CD8-positive, alpha-beta memory T cell (primary cell): ENCODE data around the gene AKR1B1. TPM values are rescaled to one million over a fixed set of nuclear protein-coding genes. Genes with fewer than 3 reads are reported as not detected.
A peak's percentile ranks its signal among the peaks of the same experiment; 100 is the strongest.

Experiments used
- CTCF ChIA-PET: fragments of 350-600 bp; sonication (Branson Sonifier 250); formaldehyde crosslinking; loops from one replicate; lab custom pipeline; 2021; ENCODE audit warnings: antibody characterized with exemption; lab: Charles Lee
- POLR2A ChIA-PET: fragments of 350-600 bp; sonication (Branson Sonifier 250); formaldehyde crosslinking; loops from one replicate; lab custom pipeline; 2021; ENCODE audit warnings: antibody characterized with exemption; lab: Charles Lee
- DNase-seq, 5 donors: peaks; one replicate each; pipeline versions ENCODE4 v3.0.0 to v3.0.0-alpha.2; 2020 to 2022; ENCODE audit warnings: mixed read lengths in 1 of 5
- H3K27ac ChIP-seq: one replicate; pipeline ENCODE4 v1.7.0; 2013; ENCODE audit warnings: low read depth, mild to moderate bottlenecking, low read length, moderate library complexity
- H3K27me3 ChIP-seq: 2 replicates; pipeline ENCODE4 v1.7.0; 2013; ENCODE audit warnings: low read length, mild to moderate bottlenecking; ENCODE audit not compliant: insufficient read depth, poor library complexity, severe bottlenecking
- H3K36me3 ChIP-seq: 2 replicates; pipeline ENCODE4 v1.7.0; 2013; ENCODE audit warnings: mild to moderate bottlenecking, low read length, moderate library complexity; ENCODE audit not compliant: insufficient read depth
- H3K4me1 ChIP-seq: 2 replicates; pipeline ENCODE4 v1.7.0; 2013; ENCODE audit warnings: mild to moderate bottlenecking, low read length, moderate library complexity; ENCODE audit not compliant: insufficient read depth
- H3K4me3 ChIP-seq: 2 replicates; pipeline ENCODE4 v1.7.0; 2013; ENCODE audit warnings: mild to moderate bottlenecking, low read length
- H3K9me3 ChIP-seq: 2 replicates; pipeline ENCODE4 v1.7.0; 2013; ENCODE audit warnings: mild to moderate bottlenecking, low read length
- H3K27ac Mint-ChIP-seq, 8 donors: one replicate each; pipeline ENCODE4 v1.8.0; 2020 to 2021; ENCODE audit warnings: mixed read lengths in 8 of 8, mild to moderate bottlenecking in 6 of 8, inconsistent platforms in 3 of 8, moderate library complexity in 3 of 8
- H3K27me3 Mint-ChIP-seq, 2 donors: one replicate each; pipeline ENCODE4 v1.8.0; 2020 to 2021; ENCODE audit warnings: mixed read lengths in 2 of 2, mild to moderate bottlenecking in 1 of 2, moderate library complexity in 1 of 2
- H3K36me3 Mint-ChIP-seq, 3 donors: one replicate each; pipeline ENCODE4 v1.8.0; 2020 to 2021; ENCODE audit warnings: mixed read lengths in 3 of 3, inconsistent platforms in 1 of 3, mild to moderate bottlenecking in 1 of 3
- H3K4me1 Mint-ChIP-seq, 3 donors: one replicate each; pipeline ENCODE4 v1.8.0; 2020 to 2021; ENCODE audit warnings: mixed read lengths in 3 of 3, inconsistent platforms in 1 of 3, mild to moderate bottlenecking in 1 of 3
- H3K4me3 Mint-ChIP-seq, 7 donors: one replicate each; pipeline ENCODE4 v1.8.0; 2020 to 2021; ENCODE audit warnings: mixed read lengths in 7 of 7, mild to moderate bottlenecking in 6 of 7, moderate library complexity in 4 of 7, inconsistent platforms in 2 of 7
- H3K9me3 Mint-ChIP-seq, 5 donors: one replicate each; pipeline ENCODE4 v1.8.0; 2020 to 2022; ENCODE audit warnings: mixed read lengths in 5 of 5, mild to moderate bottlenecking in 3 of 5, moderate library complexity in 2 of 5, inconsistent platforms in 1 of 5
- polyA plus RNA-seq: library from polyadenylated mRNA; unstranded; fragments of 300-500 nt; fragmentation: Illumina TruSeq; gene quantifications from one replicate; pipeline ENCODE4 v1.2.3, GENCODE V29; 2021
- total RNA-seq, 2 experiments: library from RNA; stranded (reverse); gene quantifications; one replicate each; pipeline ENCODE4 v1.2.3, GENCODE V29; 2021

AKR1B1 gene
- total and polyA plus RNA-seq, 3 experiments from 2014 or later = 117 to 170 (median 120) TPM

DNA sequence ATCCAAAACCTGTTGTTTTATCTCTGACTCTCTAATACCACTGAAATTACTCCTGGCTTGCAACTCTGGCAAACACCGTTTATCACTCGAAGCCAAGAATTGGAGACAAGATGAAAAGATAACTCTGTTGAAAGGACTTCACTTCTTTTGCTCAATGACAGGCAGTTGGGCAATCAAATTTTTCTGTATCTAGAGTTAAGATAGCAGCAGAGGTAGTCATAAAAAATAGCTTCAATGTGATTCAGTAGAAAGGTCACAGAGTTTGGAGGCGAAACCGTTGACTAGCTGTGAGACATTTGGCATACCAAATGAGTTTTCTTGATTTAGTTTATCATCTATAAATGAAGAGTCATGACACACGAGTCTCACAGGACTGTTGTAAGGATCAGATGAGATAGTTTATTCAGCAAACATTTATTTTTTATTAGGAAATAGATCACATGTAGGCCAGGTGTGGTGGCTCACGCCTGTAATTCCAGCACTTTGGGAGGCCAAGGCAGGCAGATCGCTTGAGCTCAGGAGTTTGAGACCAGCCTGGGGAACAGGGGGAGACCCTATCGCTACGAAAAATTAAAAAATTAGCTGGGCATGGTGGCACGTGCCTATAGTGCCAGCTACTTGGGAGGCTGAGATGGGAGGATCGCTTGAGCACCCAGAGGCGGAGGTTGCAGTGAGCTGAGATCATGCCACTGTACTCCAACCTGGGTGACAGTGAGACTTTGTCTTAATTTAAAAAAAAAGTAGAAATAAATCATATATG is 23.6 kb downstream of the AKR1B1 start:
- no peak overlapping the region for H3K4me3 ChIP-seq
- H3K27ac ChIP-seq = no peak overlapping the region
- Mint-ChIP-seq H3K9me3 (peaks cover 0 to 7% (median 0%) of the 10 kb centered on the region in 5 donors), H3K4me3 (no peak overlapping the region), H3K27ac (peak overlapping the region in 1 of 8 donors; percentile 62), H3K27me3 (peaks cover 0 to 2% of the 10 kb centered on the region in 2 donors), H3K36me3 (peaks cover 11 to 19% (median 12%) of the 10 kb centered on the region in 3 donors), H3K4me1 (peaks cover 11 to 18% (median 17%) of the 10 kb centered on the region in 3 donors)
- H3K4me1 ChIP-seq = peaks cover 5% of the 10 kb centered on the region
- DNase-seq = no peak
- no peaks in the 10 kb centered on the region for H3K36me3 ChIP-seq
- ChIA-PET CTCF (no interaction called here), POLR2A (no interaction called here)
- no peaks in the 10 kb centered on the region for H3K27me3 ChIP-seq
- peaks cover 4% of the 10 kb centered on the region for H3K9me3 ChIP-seq

DNA sequence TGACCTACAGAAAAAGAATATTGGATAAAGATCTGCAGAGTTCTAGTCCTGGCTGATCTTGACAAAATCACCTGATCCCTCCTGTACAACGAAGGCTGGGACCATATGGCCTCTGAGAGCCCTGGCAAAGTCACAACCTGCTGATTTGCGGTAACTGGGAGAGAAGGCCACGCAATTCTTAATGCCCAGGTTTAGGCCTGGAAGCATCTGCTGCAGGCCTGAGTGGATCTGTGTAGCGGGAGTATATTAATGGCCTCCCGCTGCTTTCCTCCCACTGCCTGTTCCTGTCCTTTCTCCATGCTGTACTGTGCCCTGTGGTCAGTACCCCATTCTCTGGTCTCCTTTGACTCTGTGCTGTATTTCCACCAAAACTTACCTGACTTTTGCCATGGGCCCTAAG is 24.2 kb downstream of the AKR1B1 start:
- Mint-ChIP-seq H3K4me1 (peaks cover 11 to 18% (median 17%) of the 10 kb centered on the region in 3 donors), H3K27ac (no peak overlapping the region), H3K4me3 (no peak overlapping the region), H3K9me3 (peaks cover 0 to 7% (median 0%) of the 10 kb centered on the region in 5 donors), H3K36me3 (peaks cover 5 to 13% (median 6%) of the 10 kb centered on the region in 3 donors), H3K27me3 (peaks cover 0 to 2% of the 10 kb centered on the region in 2 donors)
- peaks cover 5% of the 10 kb centered on the region for H3K4me1 ChIP-seq
- no peak overlapping the region for H3K27ac ChIP-seq
- DNase-seq = no peak
- H3K27me3 ChIP-seq = peaks cover 4% of the 10 kb centered on the region
- H3K4me3 ChIP-seq = no peak overlapping the region
- H3K9me3 ChIP-seq = peaks cover 4% of the 10 kb centered on the region
- H3K36me3 ChIP-seq = no peaks in the 10 kb centered on the region
- POLR2A ChIA-PET = no interaction called here
- CTCF ChIA-PET = no interaction called here

DNA sequence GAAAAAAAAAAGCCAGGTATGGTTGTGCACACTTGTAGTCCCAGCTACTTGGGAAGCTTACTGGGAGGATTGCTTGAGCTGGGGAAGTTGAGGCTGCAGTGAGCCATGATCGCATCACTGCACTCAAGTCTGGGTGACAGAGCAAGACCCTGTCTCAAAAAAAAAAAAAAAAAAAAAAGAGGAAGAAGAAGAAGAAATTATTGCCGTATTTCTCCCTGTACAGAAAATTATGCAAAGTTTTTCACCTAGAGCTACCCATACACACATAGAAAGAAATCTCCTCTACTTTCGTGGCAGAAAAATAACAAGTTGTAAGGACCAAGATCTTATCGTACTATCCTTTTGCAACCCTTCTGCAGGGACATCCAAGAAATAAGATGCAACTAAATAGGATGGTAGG is 25.5 kb downstream of the AKR1B1 start:
- no peaks in the 10 kb centered on the region for H3K9me3 ChIP-seq
- Mint-ChIP-seq H3K27ac (peak overlapping the region in 6 of 8 donors; percentile 1 to 92 (median 50)), H3K4me3 (peak overlapping the region in 2 of 7 donors; percentile 44 to 79), H3K27me3 (peaks cover 2 to 3% of the 10 kb centered on the region in 2 donors), H3K36me3 (peaks cover 0 to 4% (median under 1%) of the 10 kb centered on the region in 3 donors), H3K9me3 (no peaks in the 10 kb centered on the region), H3K4me1 (peaks cover 11 to 18% (median 17%) of the 10 kb centered on the region in 3 donors)
- no peaks in the 10 kb centered on the region for H3K36me3 ChIP-seq
- H3K27ac ChIP-seq = no peak overlapping the region
- POLR2A ChIA-PET = interaction anchor here (1.3 kb wide), 1 partner anchor 25 kb away, joined by 8 read pairs; the partner anchor contains the start of gene AKR1B1
- peaks cover 4% of the 10 kb centered on the region for H3K27me3 ChIP-seq
- H3K4me1 ChIP-seq = peaks cover 5% of the 10 kb centered on the region
- CTCF ChIA-PET = interaction anchor here (0.8 to 3.6 kb wide), 17 partner anchors 10 to 553 kb away, joined by 3 to 72 read pairs (median 6); partner anchors contain the start of genes AGBL3, AKR1B1 and AKR1B15
- no peak overlapping the region for H3K4me3 ChIP-seq
- no peak for DNase-seq

DNA sequence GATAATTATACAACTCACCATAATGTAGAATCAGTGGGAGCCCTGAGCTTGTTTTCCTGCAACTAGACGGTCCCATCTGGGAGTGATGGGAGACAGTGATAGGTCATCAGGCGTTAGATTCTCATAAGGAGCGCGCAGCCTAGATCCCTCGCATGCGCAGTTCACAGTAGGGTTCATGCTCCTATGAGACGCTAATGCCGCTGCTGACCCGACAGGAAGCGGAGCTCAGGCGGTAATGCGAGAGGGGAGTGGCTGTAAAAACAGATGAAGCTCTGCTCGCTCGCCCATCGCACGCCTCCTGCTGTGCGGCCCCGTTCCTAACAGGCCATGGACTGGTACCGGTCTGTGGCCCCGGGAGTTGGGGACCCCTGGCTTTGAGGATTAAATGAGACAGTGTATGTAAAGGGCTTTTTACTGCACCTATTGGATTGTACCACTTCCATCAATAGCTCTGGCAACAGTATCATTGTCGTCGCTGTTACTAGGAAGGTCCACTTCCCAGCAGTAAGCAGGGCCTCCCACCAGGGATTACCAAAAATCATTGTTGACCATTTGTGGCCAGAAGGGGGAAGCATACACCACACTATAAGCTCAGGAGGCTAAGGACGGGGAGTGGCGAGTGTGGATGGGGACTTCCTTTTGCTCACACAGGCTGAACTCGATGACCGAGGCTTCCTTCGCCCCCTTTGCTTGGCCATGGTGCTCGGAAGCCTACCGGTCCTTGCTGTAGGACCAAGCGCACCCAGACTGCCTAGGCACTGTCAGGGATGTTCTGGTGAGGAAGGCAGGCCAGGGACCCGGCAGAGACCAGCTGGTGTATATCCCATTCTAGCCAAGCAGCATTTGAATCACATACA is 26.4 kb downstream of the AKR1B1 start:
- peaks cover 5% of the 10 kb centered on the region for H3K4me1 ChIP-seq
- Mint-ChIP-seq H3K9me3 (no peaks in the 10 kb centered on the region), H3K27me3 (peaks cover 2 to 3% of the 10 kb centered on the region in 2 donors), H3K4me3 (peak overlapping the region; percentile 78 to 86 (median 85)), H3K4me1 (peaks cover 11 to 18% (median 17%) of the 10 kb centered on the region in 3 donors), H3K36me3 (peaks cover 0 to under 1% (median 0%) of the 10 kb centered on the region in 3 donors), H3K27ac (peak overlapping the region; percentile 64 to 97 (median 88))
- no peak overlapping the region for H3K27ac ChIP-seq
- CTCF ChIA-PET = interaction anchor here (0.7 to 3.6 kb wide), 30 partner anchors 10 to 553 kb away, joined by 3 to 72 read pairs (median 5); partner anchors contain the start of genes AGBL3, AKR1B1, AKR1B15 and SLC35B4
- peak overlapping the region; percentile 62 for H3K4me3 ChIP-seq
- DNase-seq = peak; percentile 51 to 84 (median 65)
- H3K36me3 ChIP-seq = no peaks in the 10 kb centered on the region
- H3K9me3 ChIP-seq = no peaks in the 10 kb centered on the region
- POLR2A ChIA-PET = interaction anchor here (1.0 to 1.3 kb wide), 3 partner anchors 26 to 214 kb away, joined by 3 to 8 read pairs (median 4); partner anchors contain the start of gene AKR1B1
- peaks cover 4% of the 10 kb centered on the region for H3K27me3 ChIP-seq

DNA sequence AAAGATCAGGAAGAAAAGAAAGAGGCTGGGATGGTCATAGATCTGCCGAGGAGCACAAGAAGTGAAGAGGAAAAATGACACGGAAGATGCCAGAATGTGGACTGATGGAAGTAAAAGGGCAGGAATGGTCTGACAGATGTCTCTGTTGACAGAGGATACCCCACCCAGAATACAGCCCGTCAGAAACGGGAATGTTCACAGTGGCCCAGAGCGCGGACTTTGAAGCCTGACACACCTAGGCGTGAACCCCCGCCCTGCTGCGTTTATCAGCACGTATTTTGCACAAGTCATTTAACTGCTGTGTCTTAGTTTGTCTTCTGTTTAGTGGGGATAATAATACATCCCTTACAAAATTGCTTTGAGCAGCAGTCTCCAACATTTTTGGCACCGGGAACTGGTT is 27.1 kb downstream of the AKR1B1 start:
- CTCF ChIA-PET = interaction anchor here (0.7 to 3.6 kb wide), 24 partner anchors 10 to 554 kb away, joined by 3 to 72 read pairs (median 5); partner anchors contain the start of genes AGBL3, AKR1B1, AKR1B15 and SLC35B4
- Mint-ChIP-seq H3K27ac (peak overlapping the region in 6 of 8 donors; percentile 11 to 92 (median 84)), H3K4me3 (peak overlapping the region; percentile 78 to 86 (median 85)), H3K4me1 (peaks cover 11 to 18% (median 17%) of the 10 kb centered on the region in 3 donors), H3K9me3 (no peaks in the 10 kb centered on the region), H3K27me3 (peaks cover 2 to 3% of the 10 kb centered on the region in 2 donors), H3K36me3 (no peaks in the 10 kb centered on the region)
- no peaks in the 10 kb centered on the region for H3K36me3 ChIP-seq
- H3K4me1 ChIP-seq = peaks cover 5% of the 10 kb centered on the region
- DNase-seq = no peak
- H3K4me3 ChIP-seq = no peak overlapping the region
- no peak overlapping the region for H3K27ac ChIP-seq
- peaks cover 4% of the 10 kb centered on the region for H3K27me3 ChIP-seq
- no peaks in the 10 kb centered on the region for H3K9me3 ChIP-seq
- POLR2A ChIA-PET = interaction anchor here (1.3 kb wide), 1 partner anchor 214 kb away, joined by 4 read pairs; no protein-coding TSS in a partner anchor

DNA sequence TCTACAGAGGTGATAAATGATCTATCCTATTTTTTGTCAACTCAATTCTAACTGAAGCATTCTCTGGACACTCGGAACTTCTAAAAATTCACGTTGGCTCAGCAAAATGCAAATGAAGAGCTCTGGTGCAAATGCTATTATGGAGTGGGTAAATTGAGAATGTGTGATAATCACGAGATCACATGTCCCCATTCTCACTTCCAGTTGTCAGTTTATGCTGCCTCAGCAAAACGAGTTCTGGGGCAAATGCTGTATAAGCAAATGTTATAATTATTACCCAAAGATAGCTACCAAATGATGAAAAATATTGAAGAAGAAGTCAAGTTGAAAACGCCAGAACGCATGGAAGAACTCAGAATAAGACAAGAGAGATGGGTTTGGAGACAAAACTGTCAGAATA is 29.4 kb downstream of the AKR1B1 start:
- H3K4me3 ChIP-seq = no peak overlapping the region
- peaks cover 2 to 3% of the 10 kb centered on the region in 2 donors for H3K27me3 Mint-ChIP-seq
- no peak overlapping the region for H3K27ac ChIP-seq
- H3K4me3 Mint-ChIP-seq = no peak overlapping the region
- peaks cover 4% of the 10 kb centered on the region for H3K27me3 ChIP-seq
- peaks cover 11 to 18% (median 17%) of the 10 kb centered on the region in 3 donors for H3K4me1 Mint-ChIP-seq
- no peak overlapping the region for H3K27ac Mint-ChIP-seq
- CTCF ChIA-PET = interaction anchor here (0.8 to 2.3 kb wide), 4 partner anchors 29 to 177 kb away, joined by 4 to 9 read pairs (median 7); partner anchors contain the start of gene AKR1B1
- peaks cover 5% of the 10 kb centered on the region for H3K4me1 ChIP-seq
- H3K36me3 ChIP-seq = no peaks in the 10 kb centered on the region
- no peak for DNase-seq
- POLR2A ChIA-PET = no interaction called here
- H3K36me3 Mint-ChIP-seq = no peaks in the 10 kb centered on the region
- no peaks in the 10 kb centered on the region for H3K9me3 ChIP-seq
- no peaks in the 10 kb centered on the region for H3K9me3 Mint-ChIP-seq

DNA sequence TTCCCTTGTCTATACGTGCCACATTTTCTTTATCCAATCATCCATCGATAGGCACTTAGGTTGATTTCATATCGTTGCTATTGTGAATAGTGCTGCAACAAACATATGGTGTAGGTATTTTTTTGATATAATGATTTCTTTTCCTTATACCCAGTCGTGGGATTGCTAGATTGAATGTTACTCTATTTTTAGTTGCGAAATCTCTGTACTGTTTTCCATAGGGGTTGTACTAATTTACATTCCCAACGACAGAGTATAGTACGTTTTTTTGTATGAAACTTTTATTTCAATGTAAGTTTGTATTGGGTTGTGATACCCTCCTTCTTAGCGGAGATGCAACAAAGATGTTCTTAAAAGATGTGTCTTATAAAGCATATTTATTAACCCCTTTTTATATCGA is 30.0 kb downstream of the AKR1B1 start:
- ChIA-PET CTCF (interaction anchor here (0.8 to 1.8 kb wide), 3 partner anchors 30 to 177 kb away, joined by 4 to 9 read pairs (median 5); partner anchors contain the start of gene AKR1B1), POLR2A (no interaction called here)
- no peak overlapping the region for H3K27ac Mint-ChIP-seq
- peaks cover 2 to 5% of the 10 kb centered on the region in 2 donors for H3K27me3 Mint-ChIP-seq
- DNase-seq = no peak
- no peaks in the 10 kb centered on the region for H3K9me3 ChIP-seq
- H3K4me1 ChIP-seq = peaks cover 5% of the 10 kb centered on the region
- no peaks in the 10 kb centered on the region for H3K36me3 Mint-ChIP-seq
- no peaks in the 10 kb centered on the region for H3K36me3 ChIP-seq
- no peak overlapping the region for H3K4me3 ChIP-seq
- no peak overlapping the region for H3K4me3 Mint-ChIP-seq
- H3K9me3 Mint-ChIP-seq = no peaks in the 10 kb centered on the region
- H3K4me1 Mint-ChIP-seq = peaks cover 11 to 18% (median 17%) of the 10 kb centered on the region in 3 donors
- H3K27me3 ChIP-seq = peaks cover 4% of the 10 kb centered on the region
- H3K27ac ChIP-seq = no peak overlapping the region
